Keratinocyte (primary cell): ENCODE data around the gene PSAPL1. TPM values are rescaled to one million over a fixed set of nuclear protein-coding genes. Genes with fewer than 3 reads are reported as not detected.

Experiments
- DNase-seq: peaks from one replicate; pipeline ENCODE4 v3.0.0-alpha.2; 2011; ENCODE audit warnings: low read depth, missing footprints, low spot score
- FAIRE-seq: peaks from 2 replicates; lab custom pipeline; 2011; peaks lifted over from hg19 to GRCh38; lab: Jason Lieb, UNC
- H2AFZ ChIP-seq: 2 replicates; pipeline ENCODE4 v1.6.0; 2012; ENCODE audit warnings: low read length, control low read depth, inconsistent platforms; ENCODE audit not compliant: control insufficient read depth
- H3K27ac ChIP-seq: 2 replicates; pipeline ENCODE4 v1.5.1; 2011; ENCODE audit warnings: low read length; ENCODE audit not compliant: control insufficient read depth, insufficient read depth
- H3K27me3 ChIP-seq: 3 replicates; pipeline ENCODE4 v1.6.0; 2011; ENCODE audit warnings: low read length; ENCODE audit not compliant: control insufficient read depth, insufficient read depth; ENCODE audit errors: extremely low read depth
- H3K36me3 ChIP-seq, 2 experiments: 2 replicates in 1 of 2; 3 replicates in 1 of 2; pipeline ENCODE4 v1.5.1; 2011; ENCODE audit warnings: low read length in 2 of 2, mild to moderate bottlenecking in 1 of 2; ENCODE audit not compliant: control insufficient read depth in 2 of 2, insufficient read depth in 2 of 2; ENCODE audit errors: extremely low read depth in 1 of 2
- H3K4me1 ChIP-seq: 3 replicates; pipeline ENCODE4 v1.5.1; 2011; ENCODE audit warnings: low read length; ENCODE audit not compliant: control insufficient read depth, insufficient read depth; ENCODE audit errors: extremely low read depth
- H3K4me2 ChIP-seq: 3 replicates; pipeline ENCODE4 v1.6.0; 2011; ENCODE audit warnings: low read depth, low read length; ENCODE audit not compliant: control insufficient read depth, insufficient read depth; ENCODE audit errors: extremely low read depth
- H3K4me3 ChIP-seq, 3 experiments: fragments of 200-600 bp in 1 of 3; sonication (generic) in 1 of 3; 2 replicates in 2 of 3; 3 replicates in 1 of 3; pipeline ENCODE4 v1.5.1; 2011 to 2016; ENCODE audit warnings: low read length in 3 of 3, mild to moderate bottlenecking in 3 of 3, control low read depth in 2 of 3, inconsistent platforms in 1 of 3, low read depth in 1 of 3, mixed read lengths in 1 of 3, mixed run types in 1 of 3, moderate library complexity in 1 of 3; ENCODE audit not compliant: control insufficient read depth in 2 of 3, insufficient read depth in 2 of 3; ENCODE audit errors: extremely low read depth in 1 of 3
- H3K79me2 ChIP-seq: 2 replicates; pipeline ENCODE4 v1.6.0; 2012; ENCODE audit warnings: low read length; ENCODE audit not compliant: control insufficient read depth, insufficient read depth
- H3K9ac ChIP-seq: 3 replicates; pipeline ENCODE4 v1.6.0; 2011; ENCODE audit warnings: low read length; ENCODE audit not compliant: control insufficient read depth, insufficient read depth; ENCODE audit errors: extremely low read depth
- H3K9me1 ChIP-seq: 3 replicates; pipeline ENCODE4 v1.6.0; 2011; ENCODE audit warnings: low read length; ENCODE audit not compliant: control insufficient read depth, insufficient read depth; ENCODE audit errors: extremely low read depth
- H3K9me3 ChIP-seq: 2 replicates; pipeline ENCODE4 v1.5.1; 2012; ENCODE audit warnings: low read depth, low read length; ENCODE audit not compliant: control insufficient read depth
- H4K20me1 ChIP-seq: 3 replicates; pipeline ENCODE4 v1.6.0; 2011; ENCODE audit warnings: low read length; ENCODE audit not compliant: control insufficient read depth, insufficient read depth; ENCODE audit errors: extremely low read depth
- CTCF ChIP-seq, 3 experiments: IDR thresholded peaks in 1 of 3; conservative IDR thresholded peaks in 1 of 3; optimal IDR thresholded peaks in 1 of 3; 2 replicates in 2 of 3; 3 replicates in 1 of 3; pipeline versions ENCODE3 to v1.5.1; 2011; ENCODE audit warnings: low read length in 3 of 3, mild to moderate bottlenecking in 3 of 3, moderate library complexity in 2 of 3, control low read depth in 1 of 3, inconsistent platforms in 1 of 3; ENCODE audit not compliant: insufficient read depth in 2 of 3; ENCODE audit errors: extremely low read depth in 1 of 3
- EZH2 ChIP-seq: IDR thresholded peaks from one replicate; pipeline ENCODE4 v1.6.1; 2012; ENCODE audit warnings: inconsistent platforms, mild to moderate bottlenecking, low read length, moderate library complexity
- dilution Hi-C: fragments of 300-500 bp; cut with MboI; formaldehyde crosslinking; loops from one replicate; pipeline ENCODE4 v1.7.0; 2020; ENCODE audit warnings: low sequenced_read_pairs; ENCODE audit not compliant: extremely low pct_ligation_motif_present
- polyA plus RNA-seq, 5 experiments: library from polyadenylated mRNA; depleted of rRNA in 3 of 5; stranded (reverse) in 3 of 5; stranded (forward) in 1 of 5; unstranded in 1 of 5; fragments of >200 nt; gene quantifications; 1 replicate in 1 of 5; 2 replicates in 3 of 5; 3 replicates in 1 of 5; pipeline versions ENCODE4 v1.2.1 to v1.2.3, GENCODE V29; 2011 to 2012; ENCODE audit warnings: missing spikeins in 2 of 5, low read depth in 1 of 5, low replicate concordance in 1 of 5

Gene PSAPL1
- polyA plus RNA-seq, 1 donor (not counting 4 experiments of a cell fraction or from before 2014, with no cell fraction given): 0.03 TPM

- dilution Hi-C loops: no loop called here
- H3K4me3 ChIP-seq: no peak overlapping the region
- TF ChIP-seq CTCF (optimal IDR thresholded peaks at IDR 0.05 in 1 of 3, IDR thresholded peaks at IDR 0.05 in 1 of 3, conservative IDR thresholded peaks at IDR 0.05 in 1 of 3; ENCODE audit: extremely low read depth in 1 of 3, insufficient read depth in 2 of 3, low read length in 3 of 3) (no peak), EZH2 (no peak)
- H3K4me1 ChIP-seq: peaks cover 16% of the 10 kb centered on the region
- FAIRE-seq (no peak), DNase-seq (no peak)
- no peaks in the 10 kb centered on the region for H3K79me2 ChIP-seq
- no peaks in the 10 kb centered on the region for H3K9me1 ChIP-seq
- H3K27me3 ChIP-seq: peaks cover 9% of the 10 kb centered on the region
- H3K9me3 ChIP-seq: no peaks in the 10 kb centered on the region
- H4K20me1 ChIP-seq: no peaks in the 10 kb centered on the region
- no peak overlapping the region for H3K9ac ChIP-seq
- no peak overlapping the region for H3K4me2 ChIP-seq
- H2AFZ ChIP-seq: no peak overlapping the region
- H3K27ac ChIP-seq: no peak overlapping the region
- no peaks in the 10 kb centered on the region for H3K36me3 ChIP-seq
Measured at GRCh38 chr4:7430965-7431695, 3.6 kb downstream of the PSAPL1 start.

GRCh38 chr4:7430368-7430964 is 4.3 kb downstream of the PSAPL1 start:
- H3K9me1 ChIP-seq: no peaks in the 10 kb centered on the region
- H3K36me3 ChIP-seq: no peaks in the 10 kb centered on the region
- no peaks in the 10 kb centered on the region for H3K79me2 ChIP-seq
- H2AFZ ChIP-seq: no peak overlapping the region
- H3K4me1 ChIP-seq: peaks cover 16% of the 10 kb centered on the region
- no peaks in the 10 kb centered on the region for H3K9me3 ChIP-seq
- H3K4me2 ChIP-seq: no peak overlapping the region
- dilution Hi-C loops: no loop called here
- no peak overlapping the region for H3K9ac ChIP-seq
- TF ChIP-seq CTCF (optimal IDR thresholded peaks at IDR 0.05 in 1 of 3, IDR thresholded peaks at IDR 0.05 in 1 of 3, conservative IDR thresholded peaks at IDR 0.05 in 1 of 3; ENCODE audit: extremely low read depth in 1 of 3, insufficient read depth in 2 of 3, low read length in 3 of 3) (peak in 1 of 3 experiments; percentile 3), EZH2 (no peak)
- DNase-seq (peak; percentile 19), FAIRE-seq (peak; percentile 60)
- no peaks in the 10 kb centered on the region for H4K20me1 ChIP-seq
- no peak overlapping the region for H3K27ac ChIP-seq
- H3K27me3 ChIP-seq: peaks cover 9% of the 10 kb centered on the region
- no peak overlapping the region for H3K4me3 ChIP-seq
